Stomach (tissue), 4 donors: Measurements from ENCODE around the gene ARL14EP.

Source experiments
- EP300 ChIP-seq: sonication (generic); formaldehyde crosslinking; IDR thresholded peaks from one replicate; pipeline ENCODE4 v1.6.1; 2017; ENCODE audit warnings: antibody characterized with exemption
- POLR2A ChIP-seq, 4 donors: fragments of 450-650 bp; IDR thresholded peaks; one replicate each; pipeline ENCODE4 v1.6.1; 2016; ENCODE audit warnings: antibody characterized with exemption in 4 of 4, control low read depth in 2 of 4, mild to moderate bottlenecking in 1 of 4, moderate library complexity in 1 of 4
- POLR2AphosphoS5 ChIP-seq, 3 donors: sonication (generic); formaldehyde crosslinking; IDR thresholded peaks; one replicate each; pipeline ENCODE4 v1.6.1; 2016; ENCODE audit warnings: antibody characterized with exemption in 3 of 3
- TF ChIP-seq, protein P1 (sequence below), 7 experiments: fragments of 450-650 bp in 4 of 7; fragments of 200-600 bp in 3 of 7; sonication (generic) in 3 of 7; IDR thresholded peaks; one replicate each; pipeline ENCODE4 v1.5.1; 2016 to 2019; ENCODE audit warnings: antibody characterized with exemption in 7 of 7, control low read depth in 2 of 7, mild to moderate bottlenecking in 1 of 7

DNA sequence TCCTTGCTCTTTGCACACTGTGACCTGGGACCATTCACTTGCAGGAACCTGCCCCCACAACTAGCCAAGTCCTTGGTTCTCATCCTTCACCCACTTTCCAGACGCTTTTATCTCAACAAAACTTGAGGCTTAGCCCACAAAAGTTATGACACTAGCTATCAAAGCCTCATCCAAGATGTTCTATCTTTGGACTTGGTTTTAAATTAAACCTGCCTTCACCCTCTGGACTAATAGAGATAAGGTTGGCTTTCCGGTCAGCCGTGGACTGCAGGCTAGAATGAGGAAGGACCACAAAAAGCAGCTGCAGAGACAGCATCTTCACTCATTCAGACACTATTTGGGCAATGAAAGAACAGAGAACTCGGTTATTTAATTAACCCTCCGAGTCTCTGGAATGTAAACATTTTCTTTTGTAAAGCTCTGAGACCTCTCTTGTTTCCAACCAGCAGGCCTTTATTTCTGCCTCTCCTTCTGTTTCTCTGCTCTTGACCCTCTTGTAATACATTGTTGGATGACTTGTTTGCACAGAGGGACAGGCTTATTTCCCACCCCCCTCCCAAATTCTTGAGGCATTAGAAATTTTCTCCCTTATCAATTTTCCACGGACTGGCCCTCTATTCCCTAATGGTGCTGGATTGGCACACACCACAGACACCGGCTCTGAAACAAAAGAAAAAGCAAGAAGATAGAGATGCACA is 41.4 kb downstream of the ARL14EP start:
- TF ChIP-seq POLR2A (IDR thresholded peaks at IDR 0.05) = no peak
- TF ChIP-seq, protein P1, sequence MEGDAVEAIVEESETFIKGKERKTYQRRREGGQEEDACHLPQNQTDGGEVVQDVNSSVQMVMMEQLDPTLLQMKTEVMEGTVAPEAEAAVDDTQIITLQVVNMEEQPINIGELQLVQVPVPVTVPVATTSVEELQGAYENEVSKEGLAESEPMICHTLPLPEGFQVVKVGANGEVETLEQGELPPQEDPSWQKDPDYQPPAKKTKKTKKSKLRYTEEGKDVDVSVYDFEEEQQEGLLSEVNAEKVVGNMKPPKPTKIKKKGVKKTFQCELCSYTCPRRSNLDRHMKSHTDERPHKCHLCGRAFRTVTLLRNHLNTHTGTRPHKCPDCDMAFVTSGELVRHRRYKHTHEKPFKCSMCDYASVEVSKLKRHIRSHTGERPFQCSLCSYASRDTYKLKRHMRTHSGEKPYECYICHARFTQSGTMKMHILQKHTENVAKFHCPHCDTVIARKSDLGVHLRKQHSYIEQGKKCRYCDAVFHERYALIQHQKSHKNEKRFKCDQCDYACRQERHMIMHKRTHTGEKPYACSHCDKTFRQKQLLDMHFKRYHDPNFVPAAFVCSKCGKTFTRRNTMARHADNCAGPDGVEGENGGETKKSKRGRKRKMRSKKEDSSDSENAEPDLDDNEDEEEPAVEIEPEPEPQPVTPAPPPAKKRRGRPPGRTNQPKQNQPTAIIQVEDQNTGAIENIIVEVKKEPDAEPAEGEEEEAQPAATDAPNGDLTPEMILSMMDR (IDR thresholded peaks at IDR 0.05) = no peak
- no peak for TF ChIP-seq POLR2AphosphoS5 (IDR thresholded peaks at IDR 0.05)
- no peak for TF ChIP-seq EP300
